ENCODE data around the gene BCAS4.
A peak's percentile ranks its signal among the peaks of the same experiment; 100 is the strongest.

BCAS4 gene

DNA sequence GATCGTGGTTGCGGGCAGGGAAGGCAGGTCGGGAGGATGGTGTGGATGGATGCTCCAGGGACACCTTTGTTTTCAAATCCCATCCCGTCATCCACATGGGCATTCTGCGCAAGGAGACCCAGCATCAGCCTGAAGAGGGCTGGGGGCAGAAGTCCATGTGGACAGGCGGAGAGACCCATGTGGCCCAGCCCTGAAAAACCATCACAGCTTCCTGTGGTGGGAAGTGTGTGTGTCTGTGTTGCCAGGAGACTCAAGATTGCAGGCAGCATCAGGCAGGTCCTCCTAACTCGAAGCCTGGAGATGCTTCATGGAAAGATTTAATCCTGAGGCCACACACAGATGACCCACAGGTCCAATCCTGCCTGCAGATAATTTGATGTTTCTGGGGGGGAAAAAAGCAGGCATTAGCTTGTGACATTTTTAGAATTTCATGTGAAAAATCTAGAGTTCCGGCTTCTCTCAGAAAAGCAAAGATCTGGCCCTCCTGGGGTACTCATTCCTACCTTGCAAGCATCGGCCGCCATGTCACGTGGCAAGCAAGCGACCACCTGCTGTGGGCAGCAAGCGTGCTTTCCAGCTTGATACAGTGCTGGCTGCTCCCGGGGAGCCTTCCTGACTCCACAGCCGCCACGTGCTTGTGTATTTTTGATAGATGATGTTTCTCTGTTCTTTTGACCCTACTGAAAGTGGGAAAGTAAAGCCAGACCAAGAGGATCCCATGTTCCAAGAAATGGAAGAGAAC, 25.8 kb downstream of the BCAS4 start:
- no peak for DNase-seq (ENCODE audit: insufficient read length, low spot score)
- no peak for FAIRE-seq

DNA sequence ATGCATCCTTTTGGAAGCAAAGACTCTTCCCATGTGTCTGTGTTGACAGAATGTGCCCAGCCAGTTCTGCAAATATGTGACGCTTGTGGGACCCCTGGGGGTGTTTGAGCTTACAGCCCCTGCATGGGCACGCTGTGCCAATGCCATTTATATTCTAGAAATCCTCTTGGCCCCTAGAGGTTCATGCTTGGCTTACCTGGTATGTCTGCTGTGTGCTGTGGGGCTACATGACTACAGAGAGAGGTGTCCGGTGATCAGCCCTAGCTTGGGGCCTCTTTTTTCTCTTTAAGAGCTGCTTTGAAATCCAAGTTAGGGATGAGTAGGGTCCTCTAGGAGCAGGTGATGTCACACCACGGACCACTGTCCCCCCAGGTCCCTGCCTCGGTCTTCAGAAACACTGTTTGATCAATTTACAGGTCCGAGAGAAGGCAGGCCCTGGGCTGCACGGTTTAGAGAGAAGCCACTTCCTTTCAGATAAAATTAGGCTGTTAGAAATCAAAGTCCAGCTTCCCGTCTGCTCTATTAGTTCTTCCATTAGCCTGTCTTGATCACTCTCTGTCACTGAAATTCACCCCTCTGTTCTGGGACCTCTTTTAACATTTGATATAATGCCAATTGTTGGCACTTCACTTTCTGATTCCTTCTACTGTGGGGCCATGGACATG, 26.5 kb downstream of the BCAS4 start:
- peak; percentile 84 for FAIRE-seq
- no peak for DNase-seq (ENCODE audit: insufficient read length, low spot score)

DNA sequence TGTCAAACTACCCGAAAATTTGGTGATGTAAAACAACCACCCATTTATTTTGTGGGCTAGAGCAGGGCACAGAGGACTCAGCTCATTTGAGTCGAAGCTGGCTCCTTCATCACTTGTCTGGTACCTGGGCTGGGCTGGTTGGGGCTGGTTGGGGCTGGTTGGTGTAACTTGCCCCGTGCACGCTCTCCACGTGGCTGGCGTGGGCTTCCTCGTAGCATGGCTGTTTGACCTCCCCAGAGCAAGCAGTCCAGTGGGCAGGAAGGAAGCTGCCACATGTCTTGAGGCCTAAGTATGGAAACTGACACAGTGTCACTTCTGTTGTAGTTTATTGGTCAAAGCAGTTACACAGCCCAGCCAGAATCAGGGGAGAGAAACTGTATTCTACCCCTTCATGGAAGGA, 27.1 kb downstream of the BCAS4 start:
- FAIRE-seq (no peak), DNase-seq (ENCODE audit: insufficient read length, low spot score) (no peak)

GRCh38 chr20:50823319-50823718, 28.5 kb downstream of the BCAS4 start:
- no peak for DNase-seq (ENCODE audit: insufficient read length, low spot score)
- FAIRE-seq = no peak

DNA sequence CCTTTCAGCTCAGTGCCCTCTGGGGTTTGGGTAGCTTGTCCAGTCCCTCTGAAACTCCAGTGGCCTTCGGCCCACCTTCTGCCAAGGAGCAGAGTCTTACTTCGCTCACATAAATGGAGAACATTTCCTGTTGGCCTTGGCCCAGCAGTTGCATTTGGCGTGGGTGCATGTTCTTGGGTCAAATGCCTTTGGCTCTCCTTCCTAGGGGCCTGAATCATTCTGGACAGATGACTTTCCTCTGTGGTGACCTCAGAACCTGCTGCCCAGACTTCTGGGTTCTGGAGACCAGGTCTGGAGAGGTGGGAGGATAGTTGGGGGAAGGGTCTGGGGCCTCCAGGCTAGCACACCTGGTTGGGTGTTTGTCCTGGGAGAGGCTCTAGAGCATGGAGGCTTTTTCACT, 29.3 kb downstream of the BCAS4 start:
- FAIRE-seq (no peak), DNase-seq (ENCODE audit: insufficient read length, low spot score) (no peak)

GRCh38 chr20:50826121-50826520, 31.3 kb downstream of the BCAS4 start:
- no peak for DNase-seq (ENCODE audit: insufficient read length, low spot score)
- no peak for FAIRE-seq

DNA sequence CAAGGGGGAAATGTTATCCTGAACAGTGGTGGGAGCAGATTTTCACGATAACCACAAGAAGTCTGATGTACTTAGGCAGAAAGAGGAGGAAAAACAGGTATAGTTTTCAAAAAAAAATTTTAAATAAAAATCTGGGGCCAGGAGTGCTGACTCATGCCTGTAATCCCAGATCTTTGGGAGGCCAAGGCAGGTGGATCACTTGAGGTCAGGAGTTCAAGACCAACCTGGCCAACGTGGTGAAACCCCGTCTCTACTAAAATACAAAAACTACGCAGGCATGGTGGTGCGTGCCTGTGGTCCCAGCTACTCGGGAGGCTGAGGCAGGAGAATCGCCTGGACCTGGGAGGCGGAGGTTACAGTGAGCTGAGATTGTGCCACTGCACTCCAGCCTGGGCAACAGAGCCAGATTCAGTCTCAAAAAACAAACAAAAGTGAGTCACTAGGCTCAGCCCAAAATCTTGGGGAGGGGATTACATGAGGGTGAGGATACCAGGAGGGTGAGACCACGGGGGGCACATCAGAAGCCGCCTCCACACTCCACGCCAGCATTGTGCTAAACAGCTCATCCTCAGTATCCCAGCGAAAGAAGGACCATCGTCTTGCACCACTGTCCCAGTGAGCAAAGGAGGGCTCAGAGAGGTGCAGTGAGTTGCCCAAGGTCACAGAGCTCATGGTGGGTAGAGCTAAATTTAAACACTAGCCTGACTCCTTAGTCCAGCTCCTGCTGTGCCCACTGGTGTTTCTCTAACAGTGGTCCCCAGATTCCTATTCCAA, 33.7 kb downstream of the BCAS4 start:
- no peak for DNase-seq (ENCODE audit: insufficient read length, low spot score)
- no peak for FAIRE-seq

GRCh38 chr20:50831622-50832021, 36.8 kb downstream of the BCAS4 start:
- DNase-seq (ENCODE audit: insufficient read length, low spot score) (no peak), FAIRE-seq (no peak)

GRCh38 chr20:50834599-50835005, 39.7 kb downstream of the BCAS4 start:
- DNase-seq (ENCODE audit: insufficient read length, low spot score) (no peak), FAIRE-seq (no peak)

DNA sequence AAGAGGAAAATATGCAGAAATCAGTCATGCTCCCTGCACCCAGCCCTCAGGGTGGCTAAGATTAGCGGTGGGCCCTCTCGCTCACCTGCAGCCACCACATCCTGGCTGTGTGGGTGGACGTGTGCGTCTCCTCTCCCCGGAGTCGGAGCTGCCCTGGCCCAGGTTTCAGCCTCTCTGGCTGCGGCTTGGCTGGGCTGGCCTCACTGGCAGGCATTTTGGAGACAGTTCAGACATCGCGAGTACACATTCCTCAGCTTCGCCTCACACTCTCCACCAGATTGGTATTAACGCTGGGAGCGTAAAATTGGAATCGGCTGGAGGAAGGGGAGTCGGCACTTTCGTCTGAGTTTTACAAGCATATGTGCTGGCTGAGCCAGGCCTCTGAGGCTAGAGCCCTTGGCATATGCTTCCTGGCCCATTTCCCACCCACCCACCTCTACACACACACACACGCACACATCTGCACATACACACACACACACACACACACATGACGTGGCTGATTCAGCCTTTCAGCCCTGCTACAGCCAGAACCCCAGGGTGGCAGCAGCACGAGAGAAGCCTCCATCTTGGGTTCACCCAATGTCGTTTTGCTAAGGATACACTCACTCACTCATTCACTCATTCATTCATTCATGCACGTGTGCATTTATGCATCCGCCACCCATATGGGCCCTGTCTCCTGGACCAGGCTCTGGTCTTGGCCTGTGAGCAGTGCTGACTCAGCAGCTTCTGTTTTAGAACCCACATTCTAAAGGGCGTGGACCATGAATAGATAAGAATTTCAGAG, 42.9 kb downstream of the BCAS4 start:
- FAIRE-seq (no peak), DNase-seq (ENCODE audit: insufficient read length, low spot score) (no peak)

DNA sequence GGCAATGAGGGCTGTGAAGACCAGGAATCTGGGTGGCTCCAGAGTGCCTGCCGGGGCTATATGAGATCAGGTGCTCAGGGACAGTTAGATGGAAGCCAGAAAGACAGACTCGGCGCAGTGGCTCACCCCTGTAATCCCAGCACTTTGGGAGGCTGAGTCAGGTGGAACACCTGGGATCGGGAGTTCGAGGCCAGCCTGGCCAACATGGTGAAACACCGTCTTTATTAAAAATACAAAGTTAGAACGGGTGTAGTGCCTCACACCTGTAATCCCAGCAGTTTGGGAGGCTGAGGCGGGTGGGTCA, 43.4 kb downstream of the BCAS4 start:
- no peak for DNase-seq (ENCODE audit: insufficient read length, low spot score)
- FAIRE-seq = no peak

- DNase-seq (ENCODE audit: insufficient read length, low spot score) = no peak
- FAIRE-seq = no peak
Measured at GRCh38 chr20:50838707-50839385, 44.0 kb downstream of the BCAS4 start.

DNA sequence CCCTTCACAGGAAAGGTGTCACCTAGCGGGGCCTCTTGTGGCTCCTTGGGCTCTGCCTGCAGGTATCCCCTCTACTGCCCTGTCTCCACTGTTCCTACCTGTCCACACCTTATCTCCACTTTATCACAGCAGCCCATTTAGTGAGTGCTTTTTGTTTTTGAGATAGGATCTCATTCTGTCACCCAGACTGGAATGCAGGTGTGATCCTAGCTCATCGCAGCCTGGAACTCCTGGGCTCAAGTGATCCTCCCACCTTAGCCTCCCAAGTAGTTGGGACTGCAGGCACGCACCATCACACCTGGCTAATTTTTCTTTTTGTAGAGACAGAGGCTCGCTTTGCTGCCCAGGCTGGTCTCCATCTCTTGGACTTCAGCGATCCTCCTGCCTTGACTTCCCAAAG, 48.0 kb downstream of the BCAS4 start:
- FAIRE-seq = no peak
- DNase-seq (ENCODE audit: insufficient read length, low spot score) = no peak

GRCh38 chr20:50843331-50844276, 48.7 kb downstream of the BCAS4 start:
- FAIRE-seq = no peak
- DNase-seq (ENCODE audit: insufficient read length, low spot score) = no peak

DNA sequence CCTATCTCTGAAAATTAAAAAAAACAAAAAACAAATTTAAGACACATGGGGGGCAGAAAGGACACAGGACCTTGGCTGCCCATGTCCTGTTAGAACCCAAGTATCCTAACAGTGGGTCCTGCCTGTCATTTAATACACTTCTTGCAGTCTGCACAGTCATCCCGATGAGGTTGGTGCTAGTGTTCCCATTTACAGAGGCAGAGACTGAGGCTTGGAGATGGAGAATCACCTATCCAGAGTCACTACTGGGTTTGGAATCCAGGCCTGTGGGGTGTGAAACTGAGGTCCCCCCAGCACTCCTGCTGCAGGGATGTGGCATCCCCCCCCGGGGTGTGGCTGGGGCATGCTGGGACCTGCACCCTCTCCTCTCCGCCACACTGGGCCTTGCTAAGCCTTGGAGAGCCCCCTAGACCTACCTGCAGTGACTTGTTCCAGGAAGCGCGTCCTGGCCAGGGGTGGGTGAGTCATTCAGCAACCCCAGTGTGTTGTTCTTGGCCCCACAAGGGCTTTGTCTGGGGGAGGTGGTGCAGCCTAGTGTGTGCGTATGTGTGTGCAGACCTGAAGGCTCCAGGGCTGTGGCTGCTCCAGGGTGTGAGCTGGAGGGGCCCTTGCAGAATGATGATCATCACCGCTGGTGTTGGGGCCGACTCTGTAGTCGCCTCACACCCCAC, 49.7 kb downstream of the BCAS4 start:
- FAIRE-seq (peak; percentile 66), DNase-seq (ENCODE audit: insufficient read length, low spot score) (peak; percentile 82)

DNA sequence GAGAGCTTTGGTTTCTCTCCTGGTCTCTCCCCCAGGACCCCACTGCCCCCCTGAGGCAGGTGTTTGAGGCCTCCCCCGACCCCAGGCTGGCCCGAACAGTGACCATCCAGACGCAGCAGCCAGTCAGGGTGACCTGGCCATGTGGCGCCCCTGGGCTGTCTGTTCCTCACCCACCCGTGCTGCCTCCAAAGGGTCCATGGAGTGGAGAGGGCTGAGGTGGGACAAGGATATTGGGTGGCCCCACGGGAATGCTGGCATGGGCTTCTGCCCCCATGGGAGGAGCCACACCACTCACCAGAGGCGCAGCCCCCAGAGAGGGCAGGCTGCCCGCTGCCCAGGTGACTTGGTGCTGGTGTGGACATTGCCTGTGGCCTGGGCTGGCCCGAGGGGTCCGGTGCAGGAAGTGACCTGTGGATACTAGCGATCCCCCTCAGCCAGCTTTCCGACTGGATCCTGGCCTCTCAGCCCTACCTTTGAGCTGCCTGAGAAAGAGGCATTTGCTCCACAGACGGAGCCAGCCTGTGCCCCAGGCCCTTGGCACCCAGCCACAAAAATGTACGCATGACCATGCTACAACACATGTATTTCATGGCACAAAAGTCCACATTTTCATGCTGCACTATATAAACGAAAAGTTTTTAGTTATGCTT, 50.8 kb downstream of the BCAS4 start:
- DNase-seq (ENCODE audit: insufficient read length, low spot score) (no peak), FAIRE-seq (no peak)

- no peak for FAIRE-seq
- no peak for DNase-seq (ENCODE audit: insufficient read length, low spot score)
Measured at GRCh38 chr20:50848341-50848808, 53.5 kb downstream of the BCAS4 start.
